Activated naive CD8-positive, alpha-beta T cell (primary cell): ENCODE data around the gene SENP1.

Experiments used
- H3K27ac Mint-ChIP-seq: one replicate; pipeline ENCODE4 v1.8.0; 2021; ENCODE audit warnings: mixed read lengths
- H3K27me3 Mint-ChIP-seq: one replicate; pipeline ENCODE4 v1.8.0; 2021; ENCODE audit warnings: mixed read lengths
- H3K36me3 Mint-ChIP-seq: one replicate; pipeline ENCODE4 v1.8.0; 2021; ENCODE audit warnings: mixed read lengths
- H3K4me1 Mint-ChIP-seq: one replicate; pipeline ENCODE4 v1.8.0; 2021; ENCODE audit warnings: low read depth, mixed read lengths
- H3K4me3 Mint-ChIP-seq: one replicate; pipeline ENCODE4 v1.8.0; 2021; ENCODE audit warnings: mild to moderate bottlenecking, mixed read lengths
- H3K9me3 Mint-ChIP-seq: one replicate; pipeline ENCODE4 v1.8.0; 2021; ENCODE audit warnings: low read depth, mixed read lengths

SENP1 gene

GRCh38 chr12:48040354-48040753, 65.5 kb downstream of the SENP1 start:
- Mint-ChIP-seq H3K36me3 (peaks cover 1% of the 10 kb centered on the region), H3K4me1 (no peaks in the 10 kb centered on the region), H3K9me3 (no peaks in the 10 kb centered on the region), H3K27me3 (no peaks in the 10 kb centered on the region), H3K27ac (no peak overlapping the region), H3K4me3 (no peak overlapping the region)

GRCh38 chr12:48039151-48039550, 66.7 kb downstream of the SENP1 start:
- Mint-ChIP-seq H3K36me3 (no peaks in the 10 kb centered on the region), H3K9me3 (no peaks in the 10 kb centered on the region), H3K4me1 (no peaks in the 10 kb centered on the region), H3K4me3 (no peak overlapping the region), H3K27ac (no peak overlapping the region), H3K27me3 (no peaks in the 10 kb centered on the region)

GRCh38 chr12:48038085-48038484, 67.8 kb downstream of the SENP1 start:
- H3K4me1 Mint-ChIP-seq, result no peaks in the 10 kb centered on the region
- no peak overlapping the region for H3K27ac Mint-ChIP-seq

GRCh38 chr12:48037267-48037915, 68.5 kb downstream of the SENP1 start:
- Mint-ChIP-seq H3K4me3 (no peak overlapping the region), H3K36me3 (no peaks in the 10 kb centered on the region), H3K9me3 (no peaks in the 10 kb centered on the region), H3K4me1 (no peaks in the 10 kb centered on the region), H3K27me3 (no peaks in the 10 kb centered on the region), H3K27ac (no peak overlapping the region)

More at GRCh38 chr12:48038085-48038484, 67.8 kb downstream of the SENP1 start:
- Mint-ChIP-seq H3K36me3 (no peaks in the 10 kb centered on the region), H3K27me3 (no peaks in the 10 kb centered on the region), H3K4me3 (no peak overlapping the region), H3K9me3 (no peaks in the 10 kb centered on the region)

- no peak overlapping the region for H3K27ac Mint-ChIP-seq
- H3K4me3 Mint-ChIP-seq, result no peak overlapping the region
- no peaks in the 10 kb centered on the region for H3K36me3 Mint-ChIP-seq
- no peaks in the 10 kb centered on the region for H3K4me1 Mint-ChIP-seq
- H3K9me3 Mint-ChIP-seq, result no peaks in the 10 kb centered on the region
- no peaks in the 10 kb centered on the region for H3K27me3 Mint-ChIP-seq
These were observed 69.1 kb downstream of the SENP1 start for GRCh38 chr12:48036818-48037217.

GRCh38 chr12:48034835-48035805, 70.8 kb downstream of the SENP1 start:
- Mint-ChIP-seq H3K36me3 (no peaks in the 10 kb centered on the region), H3K9me3 (no peaks in the 10 kb centered on the region), H3K4me3 (no peak overlapping the region), H3K4me1 (no peaks in the 10 kb centered on the region), H3K27ac (no peak overlapping the region), H3K27me3 (no peaks in the 10 kb centered on the region)

- Mint-ChIP-seq H3K4me1 (no peaks in the 10 kb centered on the region), H3K27ac (no peak overlapping the region), H3K27me3 (no peaks in the 10 kb centered on the region), H3K9me3 (no peaks in the 10 kb centered on the region), H3K36me3 (no peaks in the 10 kb centered on the region), H3K4me3 (no peak overlapping the region)
These were observed 72.4 kb downstream of the SENP1 start for GRCh38 chr12:48033451-48033850.

GRCh38 chr12:48032597-48032996, 73.3 kb downstream of the SENP1 start:
- H3K4me3 Mint-ChIP-seq, result no peak overlapping the region
- H3K27me3 Mint-ChIP-seq, result no peaks in the 10 kb centered on the region
- H3K27ac Mint-ChIP-seq, result no peak overlapping the region
- no peaks in the 10 kb centered on the region for H3K9me3 Mint-ChIP-seq
- no peaks in the 10 kb centered on the region for H3K36me3 Mint-ChIP-seq
- no peaks in the 10 kb centered on the region for H3K4me1 Mint-ChIP-seq

- Mint-ChIP-seq H3K4me3 (no peak overlapping the region), H3K27me3 (no peaks in the 10 kb centered on the region), H3K4me1 (no peaks in the 10 kb centered on the region), H3K36me3 (no peaks in the 10 kb centered on the region), H3K27ac (no peak overlapping the region), H3K9me3 (no peaks in the 10 kb centered on the region)
These were observed 74.5 kb downstream of the SENP1 start for GRCh38 chr12:48031135-48031960.

GRCh38 chr12:48030173-48030650, 75.7 kb downstream of the SENP1 start:
- Mint-ChIP-seq H3K36me3 (no peaks in the 10 kb centered on the region), H3K9me3 (no peaks in the 10 kb centered on the region), H3K27ac (no peak overlapping the region)

GRCh38 chr12:48029491-48030172, 76.2 kb downstream of the SENP1 start:
- Mint-ChIP-seq H3K36me3 (no peaks in the 10 kb centered on the region), H3K27ac (no peak overlapping the region), H3K9me3 (no peaks in the 10 kb centered on the region), H3K4me3 (no peak overlapping the region), H3K4me1 (no peaks in the 10 kb centered on the region), H3K27me3 (no peaks in the 10 kb centered on the region)

More at GRCh38 chr12:48030173-48030650, 75.7 kb downstream of the SENP1 start:
- Mint-ChIP-seq H3K4me3 (no peak overlapping the region), H3K4me1 (no peaks in the 10 kb centered on the region), H3K27me3 (no peaks in the 10 kb centered on the region)

GRCh38 chr12:48028541-48029431, 77.1 kb downstream of the SENP1 start:
- Mint-ChIP-seq H3K4me1 (no peaks in the 10 kb centered on the region), H3K36me3 (no peaks in the 10 kb centered on the region), H3K27ac (no peak overlapping the region), H3K9me3 (no peaks in the 10 kb centered on the region), H3K27me3 (no peaks in the 10 kb centered on the region), H3K4me3 (no peak overlapping the region)

GRCh38 chr12:48027183-48028002, 78.5 kb downstream of the SENP1 start:
- Mint-ChIP-seq H3K36me3 (no peaks in the 10 kb centered on the region), H3K9me3 (no peaks in the 10 kb centered on the region), H3K27me3 (peaks cover under 1% of the 10 kb centered on the region), H3K4me3 (no peak overlapping the region), H3K4me1 (no peaks in the 10 kb centered on the region), H3K27ac (no peak overlapping the region)
